GM19467 (cell line): ENCODE measurements around the gene NDUFA9.

ENCODE experiments used
- ATAC-seq: cut with Tn5 transposase; IDR thresholded peaks from one replicate; pipeline ENCODE4 v1.9.1; 2021; ENCODE audit warnings: mild to moderate bottlenecking, moderate library complexity; ENCODE audit not compliant: unreplicated experiment

The NDUFA9 gene

GRCh38 chr12:4690760-4691159 is 41.8 kb downstream of the NDUFA9 start:
- no peak for ATAC-seq
